Caco-2 (cell line): ENCODE data around the gene STAB1. TPM values are rescaled to one million over a fixed set of nuclear protein-coding genes. Genes with fewer than 3 reads are reported as not detected.

Source experiments
- BruUV-seq: library from RNA; stranded (reverse); fragments of 400-500 nt; replicated peaks from 2 replicates; lab custom pipeline; 2021; lab: Mats Ljungman, UMichigan
- CTCF ChIA-PET: fragments of 300-600 bp; sonication (Branson Sonifier 250); formaldehyde crosslinking; loops from one replicate; lab custom pipeline; 2022; ENCODE audit warnings: antibody characterized with exemption; lab: Charles Lee
- POLR2A ChIA-PET: fragments of 300-600 bp; sonication (Branson Sonifier 250); formaldehyde crosslinking; loops from one replicate; lab custom pipeline; 2022; ENCODE audit warnings: antibody characterized with exemption; lab: Charles Lee
- DNase-seq, 2 experiments: peaks; one replicate each; pipeline versions ENCODE4 v3.0.0 to v3.0.0-alpha.2; 2020 to 2022
- H3K27me3 ChIP-seq: replicated peaks from 2 replicates; pipeline ENCODE4 v1.6.0; 2011; ENCODE audit warnings: low read length; ENCODE audit not compliant: control insufficient read depth, insufficient read depth
- H3K36me3 ChIP-seq: 2 replicates; pipeline ENCODE4 v1.5.1; 2011; ENCODE audit warnings: low read length; ENCODE audit not compliant: control insufficient read depth, insufficient read depth
- H3K4me1 ChIP-seq: fragments of 250-450 bp; sonication (Bioruptor Pico); 2 replicates; pipeline ENCODE4 v1.5.1; 2020; ENCODE audit warnings: mild to moderate bottlenecking
- H3K4me3 ChIP-seq: 2 replicates; pipeline ENCODE4 v1.5.1; 2011; ENCODE audit warnings: low read depth, mild to moderate bottlenecking, control low read depth, low read length
- H3K9me3 ChIP-seq: fragments of 250-450 bp; sonication (Bioruptor Pico); 2 replicates; pipeline ENCODE4 v1.5.1; 2020; ENCODE audit warnings: mild to moderate bottlenecking, moderate library complexity
- H3K27ac Mint-ChIP-seq: one replicate; pipeline ENCODE4 v1.8.0; 2022; ENCODE audit warnings: mixed read lengths; ENCODE audit not compliant: unreplicated experiment
- H3K27me3 Mint-ChIP-seq: one replicate; pipeline ENCODE4 v1.8.0; 2022; ENCODE audit warnings: mixed read lengths; ENCODE audit not compliant: insufficient read depth, unreplicated experiment
- H3K36me3 Mint-ChIP-seq: one replicate; pipeline ENCODE4 v1.8.0; 2022; ENCODE audit warnings: mild to moderate bottlenecking, mixed read lengths; ENCODE audit not compliant: insufficient read depth, unreplicated experiment
- H3K4me1 Mint-ChIP-seq: one replicate; pipeline ENCODE4 v1.8.0; 2022; ENCODE audit warnings: low read depth, mixed read lengths; ENCODE audit not compliant: unreplicated experiment
- H3K4me3 Mint-ChIP-seq: one replicate; pipeline ENCODE4 v1.8.0; 2022; ENCODE audit warnings: mild to moderate bottlenecking, moderate library complexity, mixed read lengths; ENCODE audit not compliant: unreplicated experiment
- H3K9me3 Mint-ChIP-seq: one replicate; pipeline ENCODE4 v1.8.0; 2022; ENCODE audit warnings: mixed read lengths; ENCODE audit not compliant: unreplicated experiment
- CTCF ChIP-seq, 2 experiments: fragments of 200-600 bp in 1 of 2; IDR thresholded peaks; 1 replicate in 1 of 2; 2 replicates in 1 of 2; pipeline versions ENCODE4 v1.5.1 to v1.8.0; 2011 to 2022; ENCODE audit warnings: antibody characterized with exemption in 1 of 2, control low read depth in 1 of 2, inconsistent platforms in 1 of 2, low read depth in 1 of 2, low read length in 1 of 2, mild to moderate bottlenecking in 1 of 2, moderate library complexity in 1 of 2; ENCODE audit not compliant: insufficient read depth in 1 of 2, severe bottlenecking in 1 of 2, unreplicated experiment in 1 of 2
- intact Hi-C: fragments of 100-400 bp; cut with micrococcal nuclease; formaldehyde crosslinking; loops from one replicate; pipeline ENCODE4 v1.10.0; 2022; ENCODE audit not compliant: unreplicated experiment
- total RNA-seq: library from RNA; stranded (reverse); gene quantifications from 2 replicates; pipeline ENCODE4 v1.2.3, GENCODE V29; 2022

The STAB1 gene
- total RNA-seq, 1 experiment from 2014 or later, result 0.39 TPM

DNA sequence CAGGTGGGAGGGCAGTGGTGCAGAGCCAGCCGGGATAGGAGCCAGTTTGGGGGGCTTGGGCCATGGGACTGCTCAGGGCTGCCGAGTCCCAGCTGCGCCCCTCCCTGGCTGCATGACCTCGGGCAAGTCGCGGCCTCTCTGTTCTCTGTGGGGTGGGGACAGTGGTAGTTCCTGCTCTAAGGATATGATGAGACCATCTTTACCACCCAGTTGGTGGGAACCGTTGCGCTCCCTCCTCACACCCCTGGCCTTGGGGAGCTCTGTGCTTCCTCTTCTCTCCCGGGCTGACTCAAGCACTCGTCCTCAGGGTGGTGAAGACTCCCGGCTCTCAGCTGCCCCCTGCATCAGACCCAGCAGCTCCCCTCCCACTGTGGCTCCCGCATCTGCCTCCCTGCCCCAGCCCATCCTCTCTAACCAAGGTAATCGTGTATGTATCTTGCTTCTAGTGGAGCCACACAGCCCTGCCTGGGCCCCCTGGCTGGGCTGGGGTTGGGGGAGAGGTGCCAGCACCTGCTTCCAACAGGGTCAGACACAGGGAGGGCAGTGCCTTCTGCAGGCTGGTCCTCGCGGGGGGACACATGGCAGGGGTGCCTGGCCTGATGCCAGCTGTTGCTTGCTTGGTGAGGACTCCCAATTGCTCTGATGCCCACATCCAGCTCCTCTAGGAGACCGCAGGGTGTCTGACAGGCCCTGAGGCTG lies 15.1 kb upstream of the STAB1 start:
- H3K4me3 Mint-ChIP-seq, result no peak overlapping the region
- H3K36me3 Mint-ChIP-seq, result peaks cover 40% of the 10 kb centered on the region
- Histone ChIP-seq H3K4me3 (no peak overlapping the region), H3K36me3 (peaks cover 2% of the 10 kb centered on the region), H3K9me3 (no peaks in the 10 kb centered on the region), H3K4me1 (no peaks in the 10 kb centered on the region), H3K27me3 (no peaks in the 10 kb centered on the region)
- no peaks in the 10 kb centered on the region for H3K9me3 Mint-ChIP-seq
- H3K27me3 Mint-ChIP-seq, result no peaks in the 10 kb centered on the region
- BruUV-seq, result no TSS peak
- DNase-seq, result no peak
- CTCF ChIA-PET, result no interaction called here
- no peak overlapping the region for H3K27ac Mint-ChIP-seq
- no peak for TF ChIP-seq CTCF (IDR thresholded peaks at IDR 0.05; ENCODE audit: insufficient read depth in 1 of 2, low read depth in 1 of 2, low read length in 1 of 2, severe bottlenecking in 1 of 2, unreplicated experiment in 1 of 2)
- intact Hi-C loops, result no loop called here
- POLR2A ChIA-PET, result no interaction called here
- no peaks in the 10 kb centered on the region for H3K4me1 Mint-ChIP-seq

GRCh38 chr3:52480768-52481715 lies 14.1 kb upstream of the STAB1 start:
- ChIA-PET POLR2A (no interaction called here), CTCF (no interaction called here)
- peaks cover 31% of the 10 kb centered on the region for H3K36me3 Mint-ChIP-seq
- no peak for TF ChIP-seq CTCF (IDR thresholded peaks at IDR 0.05; ENCODE audit: insufficient read depth in 1 of 2, low read depth in 1 of 2, low read length in 1 of 2, severe bottlenecking in 1 of 2, unreplicated experiment in 1 of 2)
- no peak for DNase-seq
- no peaks in the 10 kb centered on the region for H3K9me3 ChIP-seq
- no peaks in the 10 kb centered on the region for H3K4me1 Mint-ChIP-seq
- no peaks in the 10 kb centered on the region for H3K9me3 Mint-ChIP-seq
- no peaks in the 10 kb centered on the region for H3K4me1 ChIP-seq
- H3K27ac Mint-ChIP-seq, result no peak overlapping the region
- H3K4me3 Mint-ChIP-seq, result no peak overlapping the region
- H3K27me3 ChIP-seq, result no peaks in the 10 kb centered on the region
- intact Hi-C loops, result no loop called here
- BruUV-seq, result TSS peak; percentile 12
- no peak overlapping the region for H3K4me3 ChIP-seq
- no peaks in the 10 kb centered on the region for H3K27me3 Mint-ChIP-seq
- H3K36me3 ChIP-seq, result peaks cover 2% of the 10 kb centered on the region

DNA sequence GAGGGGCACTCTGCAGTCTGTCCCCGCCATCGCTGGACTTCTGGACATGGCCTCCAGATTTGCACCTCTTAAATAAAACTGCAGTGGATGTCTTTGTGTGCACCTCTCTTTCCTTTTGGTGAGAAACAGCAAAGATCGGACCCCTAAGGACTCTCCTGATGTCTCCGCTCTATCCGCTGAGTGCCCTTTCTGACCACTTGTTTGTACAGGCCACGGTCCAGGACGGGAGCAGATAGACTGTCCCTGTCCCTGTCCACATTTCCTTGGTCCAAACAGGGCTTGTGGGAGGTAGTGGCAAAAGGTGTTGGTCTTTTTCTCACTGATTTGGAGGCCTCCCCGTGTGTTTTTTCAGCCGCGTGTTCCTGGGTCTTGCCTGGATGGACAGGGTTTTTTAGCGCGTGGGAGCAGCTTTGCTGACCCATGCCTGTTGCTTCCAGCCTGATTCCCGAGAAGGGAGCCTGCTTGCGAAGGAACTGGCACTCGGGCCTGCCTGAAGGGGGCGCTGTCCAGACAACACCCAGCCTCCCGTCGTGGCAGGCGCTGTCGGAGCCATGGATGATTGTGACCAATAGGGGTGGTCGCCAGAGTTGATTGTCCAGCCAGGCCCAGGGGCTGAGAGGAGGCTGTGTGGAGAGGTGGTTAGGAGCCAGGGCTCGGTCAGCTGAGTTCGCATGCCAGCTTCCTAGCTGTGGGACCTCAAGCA lies 13.2 kb upstream of the STAB1 start:
- H3K27me3 ChIP-seq, result no peaks in the 10 kb centered on the region
- BruUV-seq, result no TSS peak
- no peaks in the 10 kb centered on the region for H3K9me3 ChIP-seq
- peak in 1 of 2 experiments; percentile 27 for DNase-seq
- H3K4me1 Mint-ChIP-seq, result no peaks in the 10 kb centered on the region
- H3K36me3 ChIP-seq, result peaks cover 2% of the 10 kb centered on the region
- CTCF ChIA-PET, result no interaction called here
- peak; percentile 35 to 40 for TF ChIP-seq CTCF (IDR thresholded peaks at IDR 0.05; ENCODE audit: insufficient read depth in 1 of 2, low read depth in 1 of 2, low read length in 1 of 2, severe bottlenecking in 1 of 2, unreplicated experiment in 1 of 2)
- intact Hi-C loops, result no loop called here
- H3K9me3 Mint-ChIP-seq, result no peaks in the 10 kb centered on the region
- peaks cover 30% of the 10 kb centered on the region for H3K36me3 Mint-ChIP-seq
- POLR2A ChIA-PET, result interaction anchor here (0.5 kb wide), 1 partner anchor 15 kb away, joined by 10 read pairs; no protein-coding TSS in a partner anchor
- no peak overlapping the region for H3K27ac Mint-ChIP-seq
- no peaks in the 10 kb centered on the region for H3K4me1 ChIP-seq
- no peak overlapping the region for H3K4me3 Mint-ChIP-seq
- no peak overlapping the region for H3K4me3 ChIP-seq
- H3K27me3 Mint-ChIP-seq, result no peaks in the 10 kb centered on the region
